ENCODE measurements around the gene DBH. TPM values are rescaled to one million over a fixed set of nuclear protein-coding genes. Genes with fewer than 3 reads are reported as not detected.

DBH gene
- total and polyA plus RNA-seq, 8 donors = 0.08 to 2.2 (median 1.3) TPM

- H3K27ac ChIP-seq = no peak overlapping the region
- H3K27me3 ChIP-seq = peaks cover 0 to 39% of the 10 kb centered on the region in 2 donors
- H3K36me3 ChIP-seq = no peaks in the 10 kb centered on the region
- no peak for DNase-seq
- peaks cover 0 to 27% of the 10 kb centered on the region in 2 donors for H3K9me3 ChIP-seq
- no peak overlapping the region for H3K4me3 ChIP-seq
- ATAC-seq = no peak
- H3K4me1 ChIP-seq = no peaks in the 10 kb centered on the region
- intact Hi-C loops (cut with DNase I) = no loop called here
- TF ChIP-seq, protein P1, sequence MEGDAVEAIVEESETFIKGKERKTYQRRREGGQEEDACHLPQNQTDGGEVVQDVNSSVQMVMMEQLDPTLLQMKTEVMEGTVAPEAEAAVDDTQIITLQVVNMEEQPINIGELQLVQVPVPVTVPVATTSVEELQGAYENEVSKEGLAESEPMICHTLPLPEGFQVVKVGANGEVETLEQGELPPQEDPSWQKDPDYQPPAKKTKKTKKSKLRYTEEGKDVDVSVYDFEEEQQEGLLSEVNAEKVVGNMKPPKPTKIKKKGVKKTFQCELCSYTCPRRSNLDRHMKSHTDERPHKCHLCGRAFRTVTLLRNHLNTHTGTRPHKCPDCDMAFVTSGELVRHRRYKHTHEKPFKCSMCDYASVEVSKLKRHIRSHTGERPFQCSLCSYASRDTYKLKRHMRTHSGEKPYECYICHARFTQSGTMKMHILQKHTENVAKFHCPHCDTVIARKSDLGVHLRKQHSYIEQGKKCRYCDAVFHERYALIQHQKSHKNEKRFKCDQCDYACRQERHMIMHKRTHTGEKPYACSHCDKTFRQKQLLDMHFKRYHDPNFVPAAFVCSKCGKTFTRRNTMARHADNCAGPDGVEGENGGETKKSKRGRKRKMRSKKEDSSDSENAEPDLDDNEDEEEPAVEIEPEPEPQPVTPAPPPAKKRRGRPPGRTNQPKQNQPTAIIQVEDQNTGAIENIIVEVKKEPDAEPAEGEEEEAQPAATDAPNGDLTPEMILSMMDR (IDR thresholded peaks at IDR 0.05) = no peak
These were observed 36.5 kb upstream of the DBH start for GRCh38 chr9:133599470-133600173.

GRCh38 chr9:133600739-133601138 is 35.4 kb upstream of the DBH start:
- TF ChIP-seq, protein P1 (IDR thresholded peaks at IDR 0.05) = no peak
- H3K27ac ChIP-seq = no peak overlapping the region
- peak in 1 of 4 donors; percentile 34 for DNase-seq
- H3K4me1 ChIP-seq = no peaks in the 10 kb centered on the region
- intact Hi-C loops (cut with DNase I) = no loop called here
- H3K36me3 ChIP-seq = no peaks in the 10 kb centered on the region
- H3K27me3 ChIP-seq = peaks cover 0 to 45% of the 10 kb centered on the region in 2 donors
- H3K4me3 ChIP-seq = no peak overlapping the region
- no peak for ATAC-seq
- peaks cover 0 to 27% of the 10 kb centered on the region in 2 donors for H3K9me3 ChIP-seq

DNA sequence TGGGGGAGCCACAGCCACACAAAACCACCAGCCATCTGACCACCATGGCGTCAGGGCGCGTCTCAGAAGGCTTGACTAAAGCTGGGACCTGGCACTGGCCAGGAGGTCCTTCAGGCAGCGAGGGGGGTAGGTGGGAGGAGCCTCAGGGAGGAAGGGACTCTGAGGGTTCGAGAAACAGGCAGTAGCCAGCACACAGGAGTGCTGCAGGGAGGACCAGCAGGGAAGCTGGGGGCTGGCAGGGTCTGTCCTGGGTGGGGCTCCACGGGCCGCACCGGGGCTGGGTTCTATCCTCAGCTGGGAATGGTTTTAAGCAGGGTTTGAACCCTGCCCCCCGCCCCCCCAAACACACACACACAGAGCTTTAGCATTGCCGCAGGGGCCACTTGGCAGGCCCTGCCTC is 34.4 kb upstream of the DBH start:
- peak in 1 of 4 donors; percentile 28 for DNase-seq
- TF ChIP-seq, protein P1 (IDR thresholded peaks at IDR 0.05) = no peak
- intact Hi-C loops (cut with DNase I) = no loop called here

GRCh38 chr9:133602277-133602676 is 33.9 kb upstream of the DBH start:
- TF ChIP-seq, protein P1 (IDR thresholded peaks at IDR 0.05) = no peak
- no peak overlapping the region for H3K27ac ChIP-seq
- peaks cover 0 to 60% of the 10 kb centered on the region in 2 donors for H3K27me3 ChIP-seq
- peaks cover 0 to 17% of the 10 kb centered on the region in 2 donors for H3K9me3 ChIP-seq
- intact Hi-C loops (cut with DNase I) = no loop called here
- H3K36me3 ChIP-seq = no peaks in the 10 kb centered on the region
- ATAC-seq (no peak), DNase-seq (peak in 2 of 4 donors; percentile 30 to 42)
- no peaks in the 10 kb centered on the region for H3K4me1 ChIP-seq
- no peak overlapping the region for H3K4me3 ChIP-seq

More for the DNA sequence above, 34.4 kb upstream of the DBH start:
- Histone ChIP-seq H3K9me3 (peaks cover 0 to 22% of the 10 kb centered on the region in 2 donors), H3K4me3 (no peak overlapping the region), H3K27me3 (peaks cover 0 to 55% of the 10 kb centered on the region in 2 donors), H3K36me3 (no peaks in the 10 kb centered on the region), H3K4me1 (no peaks in the 10 kb centered on the region), H3K27ac (no peak overlapping the region)
- no peak for ATAC-seq

DNA sequence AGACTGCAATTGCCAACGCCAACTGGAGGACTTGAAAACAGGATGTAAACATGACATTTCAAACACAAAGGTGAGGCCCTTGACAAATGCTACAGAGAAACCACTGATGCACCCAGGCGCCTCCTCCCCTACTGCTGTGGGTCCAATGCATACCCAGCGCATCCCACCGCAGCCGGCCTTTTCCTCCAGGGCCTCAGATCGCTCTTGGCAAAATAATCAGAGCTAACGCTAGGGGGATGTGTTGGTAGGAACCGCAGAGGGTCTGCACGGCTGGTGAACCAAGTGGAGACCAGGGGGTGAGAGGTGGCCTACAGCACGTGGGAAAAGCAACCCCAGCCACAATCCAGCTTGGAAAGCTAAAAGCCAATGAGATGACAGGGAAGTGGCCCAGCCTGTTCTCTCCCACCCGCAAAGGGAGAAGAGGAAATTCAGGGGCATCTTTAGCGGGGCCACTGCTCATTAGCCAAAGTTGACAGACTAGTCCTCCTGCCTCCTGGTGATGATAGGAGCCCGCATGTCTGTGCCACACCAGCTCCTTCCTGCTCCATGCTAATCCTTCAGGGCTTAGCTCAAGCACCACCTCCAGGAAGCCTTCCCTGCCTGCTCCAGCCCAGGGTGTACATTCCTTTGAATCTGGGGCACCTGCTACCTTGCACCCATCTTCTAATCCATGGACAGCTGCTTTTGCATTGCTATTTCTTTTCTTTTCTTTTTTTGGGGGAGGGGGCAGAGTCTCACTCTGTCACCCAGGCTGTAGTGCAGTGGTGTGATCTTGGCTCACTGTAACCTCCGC is 32.8 kb upstream of the DBH start:
- H3K27ac ChIP-seq = no peak overlapping the region
- H3K36me3 ChIP-seq = no peaks in the 10 kb centered on the region
- H3K4me1 ChIP-seq = no peaks in the 10 kb centered on the region
- TF ChIP-seq, protein P1 (IDR thresholded peaks at IDR 0.05) = no peak
- H3K4me3 ChIP-seq = no peak overlapping the region
- no peak for ATAC-seq
- intact Hi-C loops (cut with DNase I) = no loop called here
- peak in 1 of 4 donors; percentile 13 for DNase-seq
- H3K9me3 ChIP-seq = peaks cover 0 to 7% of the 10 kb centered on the region in 2 donors
- H3K27me3 ChIP-seq = peaks cover 8 to 71% of the 10 kb centered on the region in 2 donors
